GM23338 (cell line): ENCODE data around the gene MYO7B. TPM values are rescaled to one million over a fixed set of nuclear protein-coding genes. Genes with fewer than 3 reads are reported as not detected.

Source experiments
- ATAC-seq: fragments of 200-7000 bp; cut with Tn5 transposase; 3 replicates; pipeline ENCODE4 v1.9.1; 2020
- DNase-seq: peaks from one replicate; pipeline ENCODE4 v3.0.0-alpha.2; 2015; ENCODE audit warnings: low spot score
- H2AFZ ChIP-seq: fragments of 200-600 bp; sonication (generic); 2 replicates; pipeline ENCODE4 v1.8.0; 2016; ENCODE audit warnings: antibody characterized with exemption, mild to moderate bottlenecking, moderate library complexity
- H3F3A ChIP-seq: fragments of 200-600 bp; sonication (generic); replicated peaks from 2 replicates; pipeline ENCODE4 v1.8.0; 2017; ENCODE audit warnings: antibody characterized with exemption, mixed run types, low read depth
- H3K27ac ChIP-seq: fragments of 200-600 bp; sonication (generic); 2 replicates; pipeline ENCODE4 v1.6.1; 2016; ENCODE audit warnings: low read depth
- H3K27me3 ChIP-seq: fragments of 200-600 bp; sonication (generic); 2 replicates; pipeline ENCODE4 v1.8.0; 2016; ENCODE audit warnings: mild to moderate bottlenecking, mixed run types, moderate library complexity; ENCODE audit not compliant: insufficient read depth
- H3K36me3 ChIP-seq: fragments of 200-600 bp; sonication (generic); 2 replicates; pipeline ENCODE4 v1.8.0; 2016; ENCODE audit warnings: mild to moderate bottlenecking; ENCODE audit not compliant: insufficient read depth
- H3K4me1 ChIP-seq: fragments of 200-600 bp; sonication (generic); 2 replicates; pipeline ENCODE4 v1.8.0; 2016; ENCODE audit warnings: mild to moderate bottlenecking, moderate library complexity; ENCODE audit not compliant: insufficient read depth
- H3K4me2 ChIP-seq: fragments of 200-600 bp; sonication (generic); 2 replicates; pipeline ENCODE4 v1.7.1; 2017; ENCODE audit warnings: mixed run types
- H3K4me3 ChIP-seq: fragments of 200-600 bp; sonication (generic); 2 replicates; pipeline ENCODE4 v1.6.1; 2016; ENCODE audit warnings: mixed run types
- H3K79me2 ChIP-seq: fragments of 200-600 bp; sonication (generic); replicated peaks from 2 replicates; pipeline ENCODE4 v1.8.0; 2017; ENCODE audit warnings: mild to moderate bottlenecking; ENCODE audit not compliant: insufficient read depth
- H3K9me2 ChIP-seq: fragments of 200-600 bp; sonication (generic); 2 replicates; pipeline ENCODE4 v1.8.0; 2017; ENCODE audit not compliant: insufficient read depth
- H4K20me1 ChIP-seq: fragments of 200-600 bp; sonication (generic); replicated peaks from 2 replicates; pipeline ENCODE4 v1.8.0; 2017; ENCODE audit warnings: mild to moderate bottlenecking; ENCODE audit not compliant: insufficient read depth
- H3K27ac Mint-ChIP-seq: 2 replicates; pipeline ENCODE4 v1.8.0; 2020; ENCODE audit warnings: inconsistent platforms, mild to moderate bottlenecking, moderate library complexity, mixed read lengths
- H3K27me3 Mint-ChIP-seq: 3 replicates; pipeline ENCODE4 v1.8.0; 2022; ENCODE audit warnings: low read depth, mild to moderate bottlenecking, moderate library complexity, mixed read lengths, inconsistent platforms; ENCODE audit not compliant: insufficient read depth, poor library complexity
- H3K36me3 Mint-ChIP-seq: 3 replicates; pipeline ENCODE4 v1.8.0; 2021; ENCODE audit warnings: low read depth, mild to moderate bottlenecking, inconsistent platforms, moderate library complexity, mixed read lengths
- H3K4me1 Mint-ChIP-seq: 3 replicates; pipeline ENCODE4 v1.8.0; 2020; ENCODE audit warnings: mild to moderate bottlenecking, inconsistent platforms, mixed read lengths
- H3K4me3 Mint-ChIP-seq: 3 replicates; pipeline ENCODE4 v1.8.0; 2021; ENCODE audit warnings: moderate library complexity, mild to moderate bottlenecking, inconsistent platforms, mixed read lengths
- H3K9me3 Mint-ChIP-seq: 3 replicates; pipeline ENCODE4 v1.8.0; 2020; ENCODE audit warnings: moderate library complexity, mild to moderate bottlenecking, inconsistent platforms, mixed read lengths
- CREB1 ChIP-seq: fragments of 250-450 bp; sonication (Bioruptor Pico); IDR thresholded peaks from 2 replicates; pipeline ENCODE4 v1.5.0; 2020; ENCODE audit warnings: low read depth, mild to moderate bottlenecking, moderate library complexity
- EZH2 ChIP-seq: fragments of 200-600 bp; sonication (generic); IDR thresholded peaks from one replicate; pipeline ENCODE4 v1.8.0; 2017; ENCODE audit warnings: antibody characterized with exemption, mild to moderate bottlenecking, low read depth; ENCODE audit not compliant: unreplicated experiment
- EZH2phosphoT487 ChIP-seq: fragments of 200-600 bp; sonication (generic); IDR thresholded peaks from one replicate; pipeline ENCODE4 v1.8.1; 2018; ENCODE audit warnings: antibody characterized with exemption; ENCODE audit not compliant: unreplicated experiment
- JUNB ChIP-seq: IDR thresholded peaks from one replicate; pipeline ENCODE4 v1.6.1; 2016; ENCODE audit warnings: antibody characterized with exemption; ENCODE audit not compliant: unreplicated experiment
- NANOG ChIP-seq: IDR thresholded peaks from 2 replicates; pipeline ENCODE4 v1.6.1; 2016; ENCODE audit warnings: antibody characterized with exemption, borderline replicate concordance
- POLR2AphosphoS5 ChIP-seq: IDR thresholded peaks from 2 replicates; pipeline ENCODE4 v1.6.1; 2016; ENCODE audit warnings: antibody characterized with exemption, low read depth
- STAT1 ChIP-seq: IDR thresholded peaks from one replicate; pipeline ENCODE4 v1.6.1; 2016; ENCODE audit warnings: antibody characterized with exemption; ENCODE audit not compliant: unreplicated experiment
- ZNF114 ChIP-seq: fragments of 250-450 bp; sonication (Bioruptor Pico); IDR thresholded peaks from 2 replicates; pipeline ENCODE4 v1.5.0; 2020; ENCODE audit warnings: mild to moderate bottlenecking, moderate library complexity
- ZNF331 ChIP-seq: fragments of 250-450 bp; sonication (Bioruptor Pico); IDR thresholded peaks from 2 replicates; pipeline ENCODE4 v1.5.0; 2020; ENCODE audit warnings: low read depth, mild to moderate bottlenecking, moderate library complexity
- polyA plus RNA-seq: library from polyadenylated mRNA; unstranded; fragments of >200 nt; fragmentation: Nextera tagmentation; extraction: Ambion mirVana; gene quantifications from 2 replicates; pipeline ENCODE4 v1.2.1, GENCODE V29; 2016
- total RNA-seq: library from RNA; depleted of rRNA; stranded (reverse); fragments of >200 nt; shearing (Covaris generic); gene quantifications from 2 replicates; pipeline ENCODE4 v1.2.3, GENCODE V29; 2014
- TF ChIP-seq, protein P1 (sequence below): fragments of 250-450 bp; sonication (Bioruptor Pico); IDR thresholded peaks from 2 replicates; pipeline ENCODE4 v1.5.0; 2020; ENCODE audit warnings: mild to moderate bottlenecking, moderate library complexity
- TF ChIP-seq, protein P2 (sequence below): IDR thresholded peaks from 2 replicates; pipeline ENCODE4 v1.6.1; 2016; ENCODE audit warnings: antibody characterized with exemption
- TF ChIP-seq, protein P3 (sequence below): IDR thresholded peaks from one replicate; pipeline ENCODE4 v1.6.1; 2018; ENCODE audit warnings: antibody characterized with exemption; ENCODE audit not compliant: unreplicated experiment
- TF ChIP-seq, protein P4 (sequence below), 2 experiments: fragments of 200-600 bp in 1 of 2; sonication (generic) in 1 of 2; conservative IDR thresholded peaks; 2 replicates each; pipeline versions ENCODE4 v1.5.1 to v1.6.1; 2016 to 2017; ENCODE audit warnings: antibody characterized with exemption in 2 of 2, low read depth in 2 of 2, mild to moderate bottlenecking in 2 of 2, moderate library complexity in 1 of 2

The MYO7B gene
- total and polyA plus RNA-seq, 2 experiments from 2014 or later = not detected

DNA sequence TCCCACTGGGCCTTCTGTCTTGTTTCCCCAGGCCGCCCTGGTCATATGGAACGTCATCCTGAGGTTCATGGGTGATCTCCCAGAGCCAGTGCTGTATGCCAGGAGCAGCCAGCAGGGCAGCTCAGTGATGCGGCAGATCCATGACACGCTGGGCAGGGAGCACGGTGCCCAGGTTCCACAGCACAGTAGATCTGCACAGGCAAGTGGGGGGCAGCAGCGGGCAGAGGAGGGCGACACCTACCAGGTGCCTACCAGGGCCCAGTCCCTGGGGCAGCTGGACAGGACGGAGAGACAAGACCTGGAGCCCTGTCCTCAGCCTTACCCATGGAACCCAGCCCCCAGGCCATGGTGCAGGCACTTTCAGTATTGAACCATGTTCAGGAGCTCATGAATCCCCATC is 74.3 kb downstream of the MYO7B start:
- H2AFZ ChIP-seq = no peak overlapping the region
- 0 out of 3 replicates have a peak, but pooled peaks cover 5% of the 10 kb centered on the region for H3K9me3 Mint-ChIP-seq
- no peak for TF ChIP-seq ZNF114
- TF ChIP-seq STAT1 = no peak
- TF ChIP-seq, protein P1, sequence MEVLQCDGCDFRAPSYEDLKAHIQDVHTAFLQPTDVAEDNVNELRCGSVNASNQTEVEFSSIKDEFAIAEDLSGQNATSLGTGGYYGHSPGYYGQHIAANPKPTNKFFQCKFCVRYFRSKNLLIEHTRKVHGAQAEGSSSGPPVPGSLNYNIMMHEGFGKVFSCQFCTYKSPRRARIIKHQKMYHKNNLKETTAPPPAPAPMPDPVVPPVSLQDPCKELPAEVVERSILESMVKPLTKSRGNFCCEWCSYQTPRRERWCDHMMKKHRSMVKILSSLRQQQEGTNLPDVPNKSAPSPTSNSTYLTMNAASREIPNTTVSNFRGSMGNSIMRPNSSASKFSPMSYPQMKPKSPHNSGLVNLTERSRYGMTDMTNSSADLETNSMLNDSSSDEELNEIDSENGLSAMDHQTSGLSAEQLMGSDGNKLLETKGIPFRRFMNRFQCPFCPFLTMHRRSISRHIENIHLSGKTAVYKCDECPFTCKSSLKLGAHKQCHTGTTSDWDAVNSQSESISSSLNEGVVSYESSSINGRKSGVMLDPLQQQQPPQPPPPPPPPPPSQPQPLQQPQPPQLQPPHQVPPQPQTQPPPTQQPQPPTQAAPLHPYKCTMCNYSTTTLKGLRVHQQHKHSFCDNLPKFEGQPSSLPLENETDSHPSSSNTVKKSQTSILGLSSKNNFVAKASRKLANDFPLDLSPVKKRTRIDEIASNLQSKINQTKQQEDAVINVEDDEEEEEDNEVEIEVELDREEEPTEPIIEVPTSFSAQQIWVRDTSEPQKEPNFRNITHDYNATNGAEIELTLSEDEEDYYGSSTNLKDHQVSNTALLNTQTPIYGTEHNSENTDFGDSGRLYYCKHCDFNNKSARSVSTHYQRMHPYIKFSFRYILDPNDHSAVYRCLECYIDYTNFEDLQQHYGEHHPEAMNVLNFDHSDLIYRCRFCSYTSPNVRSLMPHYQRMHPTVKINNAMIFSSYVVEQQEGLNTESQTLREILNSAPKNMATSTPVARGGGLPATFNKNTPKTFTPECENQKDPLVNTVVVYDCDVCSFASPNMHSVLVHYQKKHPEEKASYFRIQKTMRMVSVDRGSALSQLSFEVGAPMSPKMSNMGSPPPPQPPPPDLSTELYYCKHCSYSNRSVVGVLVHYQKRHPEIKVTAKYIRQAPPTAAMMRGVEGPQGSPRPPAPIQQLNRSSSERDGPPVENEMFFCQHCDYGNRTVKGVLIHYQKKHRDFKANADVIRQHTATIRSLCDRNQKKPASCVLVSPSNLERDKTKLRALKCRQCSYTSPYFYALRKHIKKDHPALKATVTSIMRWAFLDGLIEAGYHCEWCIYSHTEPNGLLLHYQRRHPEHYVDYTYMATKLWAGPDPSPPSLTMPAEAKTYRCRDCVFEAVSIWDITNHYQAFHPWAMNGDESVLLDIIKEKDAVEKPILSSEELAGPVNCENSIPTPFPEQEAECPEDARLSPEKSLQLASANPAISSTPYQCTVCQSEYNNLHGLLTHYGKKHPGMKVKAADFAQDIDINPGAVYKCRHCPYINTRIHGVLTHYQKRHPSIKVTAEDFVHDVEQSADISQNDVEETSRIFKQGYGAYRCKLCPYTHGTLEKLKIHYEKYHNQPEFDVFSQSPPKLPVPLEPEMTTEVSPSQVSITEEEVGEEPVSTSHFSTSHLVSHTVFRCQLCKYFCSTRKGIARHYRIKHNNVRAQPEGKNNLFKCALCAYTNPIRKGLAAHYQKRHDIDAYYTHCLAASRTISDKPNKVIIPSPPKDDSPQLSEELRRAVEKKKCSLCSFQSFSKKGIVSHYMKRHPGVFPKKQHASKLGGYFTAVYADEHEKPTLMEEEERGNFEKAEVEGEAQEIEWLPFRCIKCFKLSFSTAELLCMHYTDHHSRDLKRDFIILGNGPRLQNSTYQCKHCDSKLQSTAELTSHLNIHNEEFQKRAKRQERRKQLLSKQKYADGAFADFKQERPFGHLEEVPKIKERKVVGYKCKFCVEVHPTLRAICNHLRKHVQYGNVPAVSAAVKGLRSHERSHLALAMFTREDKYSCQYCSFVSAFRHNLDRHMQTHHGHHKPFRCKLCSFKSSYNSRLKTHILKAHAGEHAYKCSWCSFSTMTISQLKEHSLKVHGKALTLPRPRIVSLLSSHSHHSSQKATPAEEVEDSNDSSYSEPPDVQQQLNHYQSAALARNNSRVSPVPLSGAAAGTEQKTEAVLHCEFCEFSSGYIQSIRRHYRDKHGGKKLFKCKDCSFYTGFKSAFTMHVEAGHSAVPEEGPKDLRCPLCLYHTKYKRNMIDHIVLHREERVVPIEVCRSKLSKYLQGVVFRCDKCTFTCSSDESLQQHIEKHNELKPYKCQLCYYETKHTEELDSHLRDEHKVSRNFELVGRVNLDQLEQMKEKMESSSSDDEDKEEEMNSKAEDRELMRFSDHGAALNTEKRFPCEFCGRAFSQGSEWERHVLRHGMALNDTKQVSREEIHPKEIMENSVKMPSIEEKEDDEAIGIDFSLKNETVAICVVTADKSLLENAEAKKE (CRISPR knock-in tag) = no peak
- TF ChIP-seq EZH2phosphoT487 = no peak
- no peak for TF ChIP-seq CREB1 (CRISPR knock-in tag)
- TF ChIP-seq POLR2AphosphoS5 = no peak
- TF ChIP-seq, protein P2, sequence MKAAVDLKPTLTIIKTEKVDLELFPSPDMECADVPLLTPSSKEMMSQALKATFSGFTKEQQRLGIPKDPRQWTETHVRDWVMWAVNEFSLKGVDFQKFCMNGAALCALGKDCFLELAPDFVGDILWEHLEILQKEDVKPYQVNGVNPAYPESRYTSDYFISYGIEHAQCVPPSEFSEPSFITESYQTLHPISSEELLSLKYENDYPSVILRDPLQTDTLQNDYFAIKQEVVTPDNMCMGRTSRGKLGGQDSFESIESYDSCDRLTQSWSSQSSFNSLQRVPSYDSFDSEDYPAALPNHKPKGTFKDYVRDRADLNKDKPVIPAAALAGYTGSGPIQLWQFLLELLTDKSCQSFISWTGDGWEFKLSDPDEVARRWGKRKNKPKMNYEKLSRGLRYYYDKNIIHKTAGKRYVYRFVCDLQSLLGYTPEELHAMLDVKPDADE = no peak
- no peak for TF ChIP-seq EZH2
- TF ChIP-seq JUNB = no peak
- TF ChIP-seq, protein P3, sequence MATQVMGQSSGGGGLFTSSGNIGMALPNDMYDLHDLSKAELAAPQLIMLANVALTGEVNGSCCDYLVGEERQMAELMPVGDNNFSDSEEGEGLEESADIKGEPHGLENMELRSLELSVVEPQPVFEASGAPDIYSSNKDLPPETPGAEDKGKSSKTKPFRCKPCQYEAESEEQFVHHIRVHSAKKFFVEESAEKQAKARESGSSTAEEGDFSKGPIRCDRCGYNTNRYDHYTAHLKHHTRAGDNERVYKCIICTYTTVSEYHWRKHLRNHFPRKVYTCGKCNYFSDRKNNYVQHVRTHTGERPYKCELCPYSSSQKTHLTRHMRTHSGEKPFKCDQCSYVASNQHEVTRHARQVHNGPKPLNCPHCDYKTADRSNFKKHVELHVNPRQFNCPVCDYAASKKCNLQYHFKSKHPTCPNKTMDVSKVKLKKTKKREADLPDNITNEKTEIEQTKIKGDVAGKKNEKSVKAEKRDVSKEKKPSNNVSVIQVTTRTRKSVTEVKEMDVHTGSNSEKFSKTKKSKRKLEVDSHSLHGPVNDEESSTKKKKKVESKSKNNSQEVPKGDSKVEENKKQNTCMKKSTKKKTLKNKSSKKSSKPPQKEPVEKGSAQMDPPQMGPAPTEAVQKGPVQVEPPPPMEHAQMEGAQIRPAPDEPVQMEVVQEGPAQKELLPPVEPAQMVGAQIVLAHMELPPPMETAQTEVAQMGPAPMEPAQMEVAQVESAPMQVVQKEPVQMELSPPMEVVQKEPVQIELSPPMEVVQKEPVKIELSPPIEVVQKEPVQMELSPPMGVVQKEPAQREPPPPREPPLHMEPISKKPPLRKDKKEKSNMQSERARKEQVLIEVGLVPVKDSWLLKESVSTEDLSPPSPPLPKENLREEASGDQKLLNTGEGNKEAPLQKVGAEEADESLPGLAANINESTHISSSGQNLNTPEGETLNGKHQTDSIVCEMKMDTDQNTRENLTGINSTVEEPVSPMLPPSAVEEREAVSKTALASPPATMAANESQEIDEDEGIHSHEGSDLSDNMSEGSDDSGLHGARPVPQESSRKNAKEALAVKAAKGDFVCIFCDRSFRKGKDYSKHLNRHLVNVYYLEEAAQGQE = no peak
- no peak for TF ChIP-seq NANOG
- no peak for TF ChIP-seq ZNF331 (CRISPR knock-in tag)
- TF ChIP-seq, protein P4, sequence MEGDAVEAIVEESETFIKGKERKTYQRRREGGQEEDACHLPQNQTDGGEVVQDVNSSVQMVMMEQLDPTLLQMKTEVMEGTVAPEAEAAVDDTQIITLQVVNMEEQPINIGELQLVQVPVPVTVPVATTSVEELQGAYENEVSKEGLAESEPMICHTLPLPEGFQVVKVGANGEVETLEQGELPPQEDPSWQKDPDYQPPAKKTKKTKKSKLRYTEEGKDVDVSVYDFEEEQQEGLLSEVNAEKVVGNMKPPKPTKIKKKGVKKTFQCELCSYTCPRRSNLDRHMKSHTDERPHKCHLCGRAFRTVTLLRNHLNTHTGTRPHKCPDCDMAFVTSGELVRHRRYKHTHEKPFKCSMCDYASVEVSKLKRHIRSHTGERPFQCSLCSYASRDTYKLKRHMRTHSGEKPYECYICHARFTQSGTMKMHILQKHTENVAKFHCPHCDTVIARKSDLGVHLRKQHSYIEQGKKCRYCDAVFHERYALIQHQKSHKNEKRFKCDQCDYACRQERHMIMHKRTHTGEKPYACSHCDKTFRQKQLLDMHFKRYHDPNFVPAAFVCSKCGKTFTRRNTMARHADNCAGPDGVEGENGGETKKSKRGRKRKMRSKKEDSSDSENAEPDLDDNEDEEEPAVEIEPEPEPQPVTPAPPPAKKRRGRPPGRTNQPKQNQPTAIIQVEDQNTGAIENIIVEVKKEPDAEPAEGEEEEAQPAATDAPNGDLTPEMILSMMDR (conservative IDR thresholded peaks at IDR 0.05; ENCODE audit: low read depth in 2 of 2) = no peak
- no peaks in the 10 kb centered on the region for H3K36me3 ChIP-seq
- no peak overlapping the region for H3K4me3 ChIP-seq
- H3K27me3 ChIP-seq = no peaks in the 10 kb centered on the region
- H4K20me1 ChIP-seq = no peaks in the 10 kb centered on the region
- H3K4me1 ChIP-seq = no peaks in the 10 kb centered on the region
- peaks cover 3% of the 10 kb centered on the region; the same call in 1 of the 2 replicates for H3K9me2 ChIP-seq
- no peak overlapping the region for H3K4me2 ChIP-seq
- H3K27me3 Mint-ChIP-seq = peaks cover 15% of the 10 kb centered on the region
- H3K36me3 Mint-ChIP-seq = no peaks in the 10 kb centered on the region; the same call in 2 of the 3 replicates
- H3K4me1 Mint-ChIP-seq = no peaks in the 10 kb centered on the region
- H3K27ac ChIP-seq = no peak overlapping the region
- H3K4me3 Mint-ChIP-seq = no peak overlapping the region
- H3K79me2 ChIP-seq = no peaks in the 10 kb centered on the region
- no peaks in the 10 kb centered on the region for H3F3A ChIP-seq
- DNase-seq (no peak), ATAC-seq (no peak)
- no peak overlapping the region for H3K27ac Mint-ChIP-seq
